Sciatic nerve (tissue), 2 donors: Measurements from ENCODE around the gene DDX60. TPM values are rescaled to one million over a fixed set of nuclear protein-coding genes. Genes with fewer than 3 reads are reported as not detected.
"Not testable (repeated sequence)": the region's sequence is repeated elsewhere in the genome, so short reads cannot be mapped to it uniquely, and the experiment has no call there.

Experiments used
- ATAC-seq: fragments of 200-7000 bp; cut with Tn5 transposase; one replicate; pipeline ENCODE4 v1.9.1; 2020; ENCODE audit warnings: mild to moderate bottlenecking, moderate library complexity
- DNase-seq: peaks from one replicate; pipeline ENCODE4 v3.0.0-alpha.2; 2020; ENCODE audit warnings: low spot score
- intact Hi-C: fragments of 100-400 bp; cut with DNase I; formaldehyde crosslinking; loops from one replicate; pipeline ENCODE4 v1.14.2; 2022
- total RNA-seq: library from RNA; stranded (reverse); fragmentation: NEBNext Ultra II Directional; extraction: Animal tissue kit (Norgen Biotek cat#: 25700); gene quantifications from one replicate; pipeline ENCODE4 v1.2.1, GENCODE V29; 2021
- donor health status: DM: no; HTN: no; CAD: no.
- donor health status: DM: no; HTN: no; CAD: no.

Gene DDX60
- total RNA-seq, 1 donor from 2014 or later: 29.6 TPM

- ATAC-seq (no peak), DNase-seq (no peak)
- intact Hi-C loops: no loop called here
Measured at GRCh38 chr4:168221301-168221700, 97.3 kb downstream of the DDX60 start.

- intact Hi-C loops: no loop called here
- ATAC-seq (no peak), DNase-seq (no peak)
Measured at GRCh38 chr4:168220893-168221292, 97.7 kb downstream of the DDX60 start.

- DNase-seq (no peak), ATAC-seq (no peak)
- intact Hi-C loops: no loop called here
Measured at GRCh38 chr4:168218645-168219044, 99.9 kb downstream of the DDX60 start.

- ATAC-seq, DNase-seq: not testable (repeated sequence)
Measured at GRCh38 chr4:168213511-168213910, 105.0 kb downstream of the DDX60 start.

GRCh38 chr4:168212656-168213055, 105.9 kb downstream of the DDX60 start:
- intact Hi-C loops: no loop called here
- DNase-seq (no peak), ATAC-seq (no peak)

More at GRCh38 chr4:168213511-168213910, 105.0 kb downstream of the DDX60 start:
- intact Hi-C loops: not testable (repeated sequence)

- ATAC-seq: no peak
- DNase-seq: no peak
- intact Hi-C loops: no loop called here
Measured at GRCh38 chr4:168208957-168209614, 109.5 kb downstream of the DDX60 start.

- no peak for ATAC-seq
- no peak for DNase-seq
- intact Hi-C loops: no loop called here
Measured at GRCh38 chr4:168203233-168203911, 115.2 kb downstream of the DDX60 start.

GRCh38 chr4:168200685-168201084, 117.9 kb downstream of the DDX60 start:
- DNase-seq (no peak), ATAC-seq (no peak)
- intact Hi-C loops: no loop called here

- ATAC-seq (no peak), DNase-seq (no peak)
- intact Hi-C loops: no loop called here
Measured at GRCh38 chr4:168199260-168199957, 119.1 kb downstream of the DDX60 start.

- no peak for DNase-seq
- intact Hi-C loops: no loop called here
- no peak for ATAC-seq
Measured at GRCh38 chr4:168197926-168198325, 120.6 kb downstream of the DDX60 start.

- no peak for DNase-seq
- intact Hi-C loops: no loop called here
- no peak for ATAC-seq
Measured at GRCh38 chr4:168188754-168189153, 129.8 kb downstream of the DDX60 start.

GRCh38 chr4:168183717-168184571, 134.6 kb downstream of the DDX60 start:
- intact Hi-C loops: no loop called here

GRCh38 chr4:168177546-168178149, 140.9 kb downstream of the DDX60 start:
- ATAC-seq: no peak
- no peak for DNase-seq
- intact Hi-C loops: no loop called here

More at GRCh38 chr4:168183717-168184571, 134.6 kb downstream of the DDX60 start:
- ATAC-seq: no peak
- DNase-seq: no peak

- ATAC-seq: no peak
- intact Hi-C loops: no loop called here
- no peak for DNase-seq
Measured at GRCh38 chr4:168174308-168174707, 144.2 kb downstream of the DDX60 start.

- ATAC-seq (no peak), DNase-seq (no peak)
- intact Hi-C loops: no loop called here
Measured at GRCh38 chr4:168167714-168168284, 150.8 kb downstream of the DDX60 start.
